Measurements from ENCODE around the gene PID1. TPM values are rescaled to one million over a fixed set of nuclear protein-coding genes. Genes with fewer than 3 reads are reported as not detected.

The PID1 gene
- total and polyA plus RNA-seq, 7 donors, result 19.7 to 83.6 (median 67.3) TPM

DNA sequence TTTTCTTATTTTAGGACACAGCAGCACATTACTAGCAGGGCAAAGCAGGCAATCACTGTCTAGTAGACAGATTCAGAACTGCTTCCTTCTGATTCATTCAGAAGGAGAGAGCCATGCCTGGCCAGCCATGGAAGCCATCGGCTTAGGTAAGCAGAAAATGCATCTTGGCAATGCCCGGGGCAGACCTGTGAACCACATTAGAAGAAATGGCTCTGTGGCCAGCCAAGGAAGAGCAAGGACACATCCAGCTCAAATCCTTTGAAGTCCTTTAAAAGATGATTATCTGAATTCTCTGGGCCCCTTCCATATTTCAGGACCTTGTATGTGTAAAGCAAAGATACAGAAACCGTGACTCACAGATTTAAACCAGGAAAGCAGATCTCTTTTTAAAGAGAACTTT lies 227.4 kb downstream of the PID1 start:
- Histone ChIP-seq H3K27ac (no peak overlapping the region), H3K27me3 (no peaks in the 10 kb centered on the region), H3K4me1 (no peaks in the 10 kb centered on the region), H3K9me3 (no peaks in the 10 kb centered on the region), H3K4me3 (no peak overlapping the region), H3K36me3 (no peaks in the 10 kb centered on the region)
- no peak for TF ChIP-seq POLR2AphosphoS5 (IDR thresholded peaks at IDR 0.05)
- TF ChIP-seq EP300 (IDR thresholded peaks at IDR 0.05), result no peak
- TF ChIP-seq, protein P1, sequence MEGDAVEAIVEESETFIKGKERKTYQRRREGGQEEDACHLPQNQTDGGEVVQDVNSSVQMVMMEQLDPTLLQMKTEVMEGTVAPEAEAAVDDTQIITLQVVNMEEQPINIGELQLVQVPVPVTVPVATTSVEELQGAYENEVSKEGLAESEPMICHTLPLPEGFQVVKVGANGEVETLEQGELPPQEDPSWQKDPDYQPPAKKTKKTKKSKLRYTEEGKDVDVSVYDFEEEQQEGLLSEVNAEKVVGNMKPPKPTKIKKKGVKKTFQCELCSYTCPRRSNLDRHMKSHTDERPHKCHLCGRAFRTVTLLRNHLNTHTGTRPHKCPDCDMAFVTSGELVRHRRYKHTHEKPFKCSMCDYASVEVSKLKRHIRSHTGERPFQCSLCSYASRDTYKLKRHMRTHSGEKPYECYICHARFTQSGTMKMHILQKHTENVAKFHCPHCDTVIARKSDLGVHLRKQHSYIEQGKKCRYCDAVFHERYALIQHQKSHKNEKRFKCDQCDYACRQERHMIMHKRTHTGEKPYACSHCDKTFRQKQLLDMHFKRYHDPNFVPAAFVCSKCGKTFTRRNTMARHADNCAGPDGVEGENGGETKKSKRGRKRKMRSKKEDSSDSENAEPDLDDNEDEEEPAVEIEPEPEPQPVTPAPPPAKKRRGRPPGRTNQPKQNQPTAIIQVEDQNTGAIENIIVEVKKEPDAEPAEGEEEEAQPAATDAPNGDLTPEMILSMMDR (IDR thresholded peaks at IDR 0.05), result no peak
- DNase-seq, result no peak
- intact Hi-C loops (cut with DNase I), result no loop called here
- WGBS, 2 donors, result 83 to 91% methylated on average over 3 of the region's 3 CpGs

DNA sequence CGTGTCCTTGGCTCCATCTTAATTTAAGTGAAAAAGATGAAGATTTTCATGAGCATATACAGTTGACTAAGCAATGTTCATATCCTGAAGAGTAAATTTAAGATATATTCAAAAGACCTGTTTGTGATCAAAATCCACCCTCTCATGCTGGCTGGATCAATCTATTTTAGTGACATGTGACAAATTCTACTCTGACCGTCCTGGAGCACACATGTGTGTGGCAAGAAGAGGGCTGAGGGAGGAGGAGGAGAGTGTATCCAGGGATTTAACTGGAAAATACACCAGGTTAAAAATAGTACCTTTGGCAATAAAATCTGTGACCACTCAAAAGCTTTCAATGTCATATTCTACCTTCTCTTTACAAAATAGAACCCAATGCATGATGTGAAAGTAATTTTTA lies 228.7 kb downstream of the PID1 start:
- Histone ChIP-seq H3K4me3 (no peak overlapping the region), H3K4me1 (no peaks in the 10 kb centered on the region), H3K9me3 (no peaks in the 10 kb centered on the region), H3K27me3 (no peaks in the 10 kb centered on the region), H3K36me3 (no peaks in the 10 kb centered on the region), H3K27ac (no peak overlapping the region)
- TF ChIP-seq, protein P1 (IDR thresholded peaks at IDR 0.05), result no peak
- TF ChIP-seq POLR2AphosphoS5 (IDR thresholded peaks at IDR 0.05) (no peak), POLR2A (IDR thresholded peaks at IDR 0.05) (no peak)
- no peak for DNase-seq
- intact Hi-C loops (cut with DNase I), result no loop called here
- WGBS, 2 donors, result 82 to 89% methylated on average over 2 of the region's 2 CpGs

DNA sequence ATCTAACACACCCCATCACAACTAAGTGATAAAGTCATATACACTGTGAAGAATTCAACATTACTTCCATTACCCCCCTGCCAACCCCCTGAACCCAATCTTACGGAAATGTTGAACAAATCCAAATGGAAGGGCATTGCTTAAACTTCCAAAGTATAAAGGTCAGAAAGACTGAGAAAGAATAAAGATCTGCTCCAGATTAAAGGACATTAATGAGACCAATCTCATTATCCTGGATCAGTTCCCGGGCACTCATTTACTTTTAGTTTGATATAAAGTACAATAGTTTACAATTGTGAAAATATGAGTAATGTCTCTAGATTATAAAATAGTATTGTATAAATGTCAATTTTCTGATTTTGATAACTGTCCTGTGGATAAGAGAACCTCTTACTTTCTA lies 229.4 kb downstream of the PID1 start:
- TF ChIP-seq, protein P1 (IDR thresholded peaks at IDR 0.05), result no peak
- TF ChIP-seq POLR2AphosphoS5 (IDR thresholded peaks at IDR 0.05) (no peak), EP300 (IDR thresholded peaks at IDR 0.05) (no peak), POLR2A (IDR thresholded peaks at IDR 0.05) (no peak)
- H3K9me3 ChIP-seq, result no peaks in the 10 kb centered on the region
- WGBS, 2 donors, result 89 to 97% methylated on average over 2 of the region's 2 CpGs
- intact Hi-C loops (cut with DNase I), result no loop called here
- no peak overlapping the region for H3K27ac ChIP-seq
- H3K36me3 ChIP-seq, result no peaks in the 10 kb centered on the region
- no peak overlapping the region for H3K4me3 ChIP-seq
- no peak for DNase-seq
- no peaks in the 10 kb centered on the region for H3K4me1 ChIP-seq
- H3K27me3 ChIP-seq, result no peaks in the 10 kb centered on the region

- 74 to 83% methylated on average over 4 of the region's 4 CpGs for WGBS, 2 donors
- Histone ChIP-seq H3K4me3 (no peak overlapping the region), H3K27me3 (no peaks in the 10 kb centered on the region), H3K9me3 (no peaks in the 10 kb centered on the region), H3K36me3 (no peaks in the 10 kb centered on the region), H3K27ac (no peak overlapping the region), H3K4me1 (no peaks in the 10 kb centered on the region)
- TF ChIP-seq, protein P1 (IDR thresholded peaks at IDR 0.05), result no peak
- TF ChIP-seq EP300 (IDR thresholded peaks at IDR 0.05), result no peak
- TF ChIP-seq POLR2AphosphoS5 (IDR thresholded peaks at IDR 0.05), result no peak
- TF ChIP-seq POLR2A (IDR thresholded peaks at IDR 0.05), result no peak
- no peak for DNase-seq
- intact Hi-C loops (cut with DNase I), result no loop called here
Measured at GRCh38 chr2:229037621-229038020, 233.5 kb downstream of the PID1 start.

DNA sequence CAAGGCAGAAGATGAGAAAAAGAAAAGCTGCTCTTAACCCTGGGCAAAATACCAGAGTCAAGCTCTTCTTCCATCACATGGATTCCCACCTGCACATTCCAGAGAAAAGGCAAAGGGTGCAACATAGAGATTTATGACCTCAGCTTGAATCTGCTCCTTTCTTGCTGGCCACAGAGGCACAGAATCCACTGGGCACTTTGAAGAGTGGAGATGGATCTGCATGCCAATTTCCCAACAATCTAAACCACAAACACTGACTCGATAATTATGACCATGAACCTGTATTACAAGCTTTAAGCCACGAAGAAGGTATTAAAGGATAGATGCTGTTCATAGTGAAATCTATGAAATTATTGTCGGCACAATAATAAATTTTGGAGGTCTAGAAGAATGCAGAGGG lies 237.3 kb downstream of the PID1 start:
- TF ChIP-seq POLR2A (IDR thresholded peaks at IDR 0.05) (no peak), POLR2AphosphoS5 (IDR thresholded peaks at IDR 0.05) (no peak)
- WGBS, 2 donors, result 88 to 93% methylated on average over 3 of the region's 3 CpGs

More for the DNA sequence above, 237.3 kb downstream of the PID1 start:
- intact Hi-C loops (cut with DNase I), result no loop called here
- DNase-seq, result no peak
- no peaks in the 10 kb centered on the region for H3K9me3 ChIP-seq
- H3K27me3 ChIP-seq, result no peaks in the 10 kb centered on the region
- no peak overlapping the region for H3K4me3 ChIP-seq
- H3K4me1 ChIP-seq, result no peaks in the 10 kb centered on the region
- H3K27ac ChIP-seq, result no peak overlapping the region
- H3K36me3 ChIP-seq, result no peaks in the 10 kb centered on the region

All from sigmoid colon (tissue), 7 donors.